OCI-LY1 (cell line): Measurements from ENCODE around the gene CALY.

ENCODE experiments used
- H2AFZ ChIP-seq: fragments of 200-600 bp; sonication (generic), shearing (Covaris generic); 2 replicates; pipeline ENCODE4 v1.6.0; 2014; ENCODE audit warnings: antibody characterized with exemption, mild to moderate bottlenecking, low read length
- H3F3A ChIP-seq: fragments of 200-600 bp; sonication (generic), shearing (Covaris generic); 2 replicates; pipeline ENCODE4 v1.6.0; 2014; ENCODE audit warnings: mild to moderate bottlenecking, antibody characterized with exemption, low read length, moderate library complexity; ENCODE audit not compliant: insufficient read depth
- H3K27ac ChIP-seq: fragments of 200-600 bp; sonication (generic); 2 replicates; pipeline ENCODE4 v1.5.1; 2014; ENCODE audit warnings: low read length, mixed run types, mild to moderate bottlenecking, low read depth; ENCODE audit not compliant: poor library complexity, severe bottlenecking
- H3K27me3 ChIP-seq: fragments of 200-600 bp; sonication (generic); 2 replicates; pipeline ENCODE4 v1.6.0; 2014; ENCODE audit warnings: antibody characterized with exemption, mild to moderate bottlenecking, low read length, moderate library complexity; ENCODE audit not compliant: insufficient read depth
- H3K36me3 ChIP-seq: fragments of 200-600 bp; sonication (generic); 2 replicates; pipeline ENCODE4 v1.6.1; 2014; ENCODE audit warnings: mild to moderate bottlenecking, antibody characterized with exemption, low read length, moderate library complexity, mixed read lengths; ENCODE audit not compliant: insufficient read depth
- H3K4me1 ChIP-seq: fragments of 200-600 bp; sonication (generic); 2 replicates; pipeline ENCODE4 v1.5.1; 2014; ENCODE audit warnings: mild to moderate bottlenecking, low read length, moderate library complexity; ENCODE audit not compliant: insufficient read depth, severe bottlenecking
- H3K4me2 ChIP-seq: fragments of 200-600 bp; sonication (generic), shearing (Covaris generic); 2 replicates; pipeline ENCODE4 v1.6.1; 2014; ENCODE audit warnings: low read length
- H3K4me3 ChIP-seq: fragments of 200-600 bp; sonication (generic); 2 replicates; pipeline ENCODE4 v1.5.1; 2014; ENCODE audit warnings: low read length, low read depth, mild to moderate bottlenecking, mixed read lengths; ENCODE audit not compliant: poor library complexity, severe bottlenecking
- H3K79me2 ChIP-seq: fragments of 200-600 bp; shearing (Covaris generic); 2 replicates; pipeline ENCODE4 v1.6.1; 2016; ENCODE audit warnings: mixed run types, low read length, mixed read lengths; ENCODE audit not compliant: insufficient read depth
- H3K9ac ChIP-seq: fragments of 200-600 bp; sonication (generic), shearing (Covaris generic); 2 replicates; pipeline ENCODE4 v1.6.1; 2014; ENCODE audit warnings: mild to moderate bottlenecking, low read length, mixed read lengths
- H3K9me2 ChIP-seq: fragments of 200-600 bp; sonication (generic), shearing (Covaris generic); 2 replicates; pipeline ENCODE4 v1.6.1; 2014; ENCODE audit warnings: low read depth, mild to moderate bottlenecking, low read length, mixed read lengths
- H3K9me3 ChIP-seq: fragments of 200-600 bp; shearing (Covaris generic); 2 replicates; pipeline ENCODE4 v1.6.1; 2014; ENCODE audit warnings: low read length, mixed read lengths
- H4K20me1 ChIP-seq: fragments of 200-600 bp; sonication (generic), shearing (Covaris generic); 2 replicates; pipeline ENCODE4 v1.6.0; 2016; ENCODE audit warnings: mild to moderate bottlenecking, low read length; ENCODE audit not compliant: insufficient read depth
- EZH2 ChIP-seq: fragments of 200-600 bp; sonication (generic), shearing (Covaris generic); IDR thresholded peaks from 2 replicates; pipeline ENCODE4 v1.8.0; 2017; ENCODE audit warnings: borderline replicate concordance, mixed run types, mild to moderate bottlenecking, antibody characterized with exemption, low read length, moderate library complexity, mixed read lengths
- TF ChIP-seq, protein P1 (sequence below): fragments of 200-600 bp; sonication (generic), shearing (Covaris generic); IDR thresholded peaks from 2 replicates; pipeline ENCODE4 v1.5.1; 2017; ENCODE audit warnings: mild to moderate bottlenecking, antibody characterized with exemption, low read length, moderate library complexity, mixed read lengths

CALY gene, protein sequence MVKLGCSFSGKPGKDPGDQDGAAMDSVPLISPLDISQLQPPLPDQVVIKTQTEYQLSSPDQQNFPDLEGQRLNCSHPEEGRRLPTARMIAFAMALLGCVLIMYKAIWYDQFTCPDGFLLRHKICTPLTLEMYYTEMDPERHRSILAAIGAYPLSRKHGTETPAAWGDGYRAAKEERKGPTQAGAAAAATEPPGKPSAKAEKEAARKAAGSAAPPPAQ

DNA sequence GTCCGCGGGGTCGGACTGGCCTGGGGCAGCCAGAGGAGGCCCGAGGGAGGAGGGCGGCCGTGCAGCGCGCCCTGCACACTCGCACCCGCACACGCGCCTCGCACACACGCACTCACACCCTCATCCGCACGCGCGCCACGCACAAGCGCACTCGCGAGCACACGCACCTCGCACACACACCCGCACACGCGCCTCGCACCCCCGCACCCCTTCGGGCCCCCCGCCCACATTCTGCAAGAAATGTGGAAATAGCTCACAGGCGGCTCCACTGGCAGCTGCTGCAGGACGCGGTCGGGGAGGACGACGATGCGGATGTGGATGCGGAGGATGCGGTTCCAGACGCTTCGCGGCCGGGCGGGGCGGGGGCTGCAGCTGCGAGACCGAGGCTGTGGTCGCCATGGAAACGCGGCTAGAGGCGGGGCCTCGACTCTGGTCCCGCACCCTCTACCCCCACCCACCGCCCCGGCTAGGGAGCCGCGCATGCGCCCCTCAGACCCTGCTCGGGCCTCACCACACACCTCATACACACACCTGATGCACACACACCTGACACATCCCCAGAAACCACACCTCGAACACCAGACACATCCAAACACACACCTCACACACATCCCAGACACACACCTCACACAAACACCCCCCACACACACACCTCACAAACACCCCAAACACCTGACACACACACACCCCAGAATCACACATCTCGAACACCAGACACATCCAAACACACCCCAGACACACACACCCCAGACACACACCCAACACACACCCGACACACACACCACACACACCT lies at the start of gene CALY:
CALY (minus strand) TSS at position 320 of the 793 bp plus-strand sequence. CDS start 7,907 bp downstream, outside the sequence.
- no peak within 1 kb of the TSS for H3K9ac ChIP-seq
- H3K9me3 ChIP-seq: peaks cover 6% of the 10 kb centered on the region; the same call in 1 of the 2 replicates
- no peaks in the 10 kb centered on the region for H3K79me2 ChIP-seq
- no peak within 1 kb of the TSS for H3K27ac ChIP-seq
- H3K36me3 ChIP-seq: no peaks in the 10 kb centered on the region
- no peaks in the 10 kb centered on the region for H4K20me1 ChIP-seq
- no peak within 1 kb of the TSS for H3K4me2 ChIP-seq
- no peaks in the 10 kb centered on the region for H3F3A ChIP-seq
- H3K27me3 ChIP-seq: no peaks in the 10 kb centered on the region; the same call in 1 of the 2 replicates
- H2AFZ ChIP-seq: no peak within 1 kb of the TSS
- H3K4me1 ChIP-seq: no peaks in the 10 kb centered on the region
- no peak within 1 kb of the TSS for H3K4me3 ChIP-seq
- no peaks in the 10 kb centered on the region for H3K9me2 ChIP-seq
- TF ChIP-seq, protein P1, sequence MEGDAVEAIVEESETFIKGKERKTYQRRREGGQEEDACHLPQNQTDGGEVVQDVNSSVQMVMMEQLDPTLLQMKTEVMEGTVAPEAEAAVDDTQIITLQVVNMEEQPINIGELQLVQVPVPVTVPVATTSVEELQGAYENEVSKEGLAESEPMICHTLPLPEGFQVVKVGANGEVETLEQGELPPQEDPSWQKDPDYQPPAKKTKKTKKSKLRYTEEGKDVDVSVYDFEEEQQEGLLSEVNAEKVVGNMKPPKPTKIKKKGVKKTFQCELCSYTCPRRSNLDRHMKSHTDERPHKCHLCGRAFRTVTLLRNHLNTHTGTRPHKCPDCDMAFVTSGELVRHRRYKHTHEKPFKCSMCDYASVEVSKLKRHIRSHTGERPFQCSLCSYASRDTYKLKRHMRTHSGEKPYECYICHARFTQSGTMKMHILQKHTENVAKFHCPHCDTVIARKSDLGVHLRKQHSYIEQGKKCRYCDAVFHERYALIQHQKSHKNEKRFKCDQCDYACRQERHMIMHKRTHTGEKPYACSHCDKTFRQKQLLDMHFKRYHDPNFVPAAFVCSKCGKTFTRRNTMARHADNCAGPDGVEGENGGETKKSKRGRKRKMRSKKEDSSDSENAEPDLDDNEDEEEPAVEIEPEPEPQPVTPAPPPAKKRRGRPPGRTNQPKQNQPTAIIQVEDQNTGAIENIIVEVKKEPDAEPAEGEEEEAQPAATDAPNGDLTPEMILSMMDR: no peak
- TF ChIP-seq EZH2: no peak

DNA sequence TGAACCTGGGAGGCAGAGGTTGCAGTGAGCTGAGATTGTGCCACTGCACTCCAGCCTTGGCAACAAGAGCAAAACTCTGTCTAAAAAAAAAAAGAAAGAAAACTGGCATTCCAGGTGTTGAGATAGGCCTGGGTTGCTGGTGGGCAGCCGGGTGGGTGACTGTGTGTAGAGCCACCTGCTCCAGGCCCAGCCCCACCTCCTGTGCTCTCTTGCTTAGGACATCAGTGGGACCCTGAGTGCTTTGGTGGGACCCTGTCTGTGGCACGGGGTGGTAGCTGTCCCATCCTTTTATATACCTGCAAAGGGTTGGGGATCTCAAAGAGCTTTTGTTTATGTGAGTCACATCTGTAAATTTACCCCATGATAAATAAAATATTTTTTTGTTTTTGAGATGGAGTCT lies 48.5 kb upstream of the CALY start:
- H3K27ac ChIP-seq: no peak overlapping the region
- H3K27me3 ChIP-seq: peaks cover 4% of the 10 kb centered on the region; the same call in 1 of the 2 replicates
- peaks cover 19% of the 10 kb centered on the region for H3K4me1 ChIP-seq
- H3K9me3 ChIP-seq: no peaks in the 10 kb centered on the region
- no peak overlapping the region for H2AFZ ChIP-seq
- no peak overlapping the region for H3K9ac ChIP-seq
- no peak overlapping the region for H3K4me2 ChIP-seq
- H3F3A ChIP-seq: no peaks in the 10 kb centered on the region; the same call in 1 of the 2 replicates
- H4K20me1 ChIP-seq: no peaks in the 10 kb centered on the region
- H3K9me2 ChIP-seq: no peaks in the 10 kb centered on the region
- H3K4me3 ChIP-seq: no peak overlapping the region
- H3K36me3 ChIP-seq: no peaks in the 10 kb centered on the region
- TF ChIP-seq EZH2: no peak
- TF ChIP-seq, protein P1: no peak
- no peaks in the 10 kb centered on the region for H3K79me2 ChIP-seq

DNA sequence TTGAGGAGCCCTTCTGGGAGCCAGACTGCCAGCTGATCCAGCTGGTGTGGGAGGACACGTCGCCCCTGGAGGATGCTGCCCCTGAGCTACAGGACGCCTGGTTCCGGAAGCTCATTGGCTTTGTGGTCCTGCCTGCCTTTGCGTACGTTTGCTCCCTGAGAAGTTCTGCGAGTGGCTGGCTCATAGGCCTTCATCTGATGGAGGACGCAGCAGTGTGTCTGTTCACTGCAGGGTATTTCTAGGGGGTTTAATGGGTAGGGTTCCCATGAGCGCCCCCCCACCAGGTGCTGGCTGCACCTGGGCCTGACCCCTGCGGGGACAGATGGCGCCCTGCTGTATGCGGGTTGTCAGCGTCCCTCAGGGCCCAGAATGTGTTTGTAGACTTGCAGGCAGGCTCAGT lies 47.4 kb upstream of the CALY start:
- Histone ChIP-seq H3K9me3 (no peaks in the 10 kb centered on the region), H3K4me2 (no peak overlapping the region), H2AFZ (no peak overlapping the region), H3K4me3 (no peak overlapping the region), H3K79me2 (no peaks in the 10 kb centered on the region), H3K27me3 (peaks cover 10% of the 10 kb centered on the region; the same call in 1 of the 2 replicates), H3K4me1 (peaks cover 8% of the 10 kb centered on the region), H3F3A (no peaks in the 10 kb centered on the region; the same call in 1 of the 2 replicates), H3K9ac (no peak overlapping the region), H4K20me1 (no peaks in the 10 kb centered on the region), H3K9me2 (no peaks in the 10 kb centered on the region), H3K27ac (no peak overlapping the region), H3K36me3 (no peaks in the 10 kb centered on the region)
- TF ChIP-seq, protein P1: no peak
- no peak for TF ChIP-seq EZH2
